Liver (tissue), 9 donors: ENCODE measurements around the gene SLFN14. TPM values are rescaled to one million over a fixed set of nuclear protein-coding genes. Genes with fewer than 3 reads are reported as not detected.
A peak's percentile ranks its signal among the peaks of the same experiment; 100 is the strongest.
"Not testable (repeated sequence)": the region's sequence is repeated elsewhere in the genome, so short reads cannot be mapped to it uniquely, and the experiment has no call there.

Source experiments
- DNase-seq: peaks from one replicate; pipeline ENCODE4 v3.0.0-alpha.2; 2017; ENCODE audit warnings: low spot score
- H3K27ac ChIP-seq, 2 donors: one replicate each; pipeline ENCODE4 v1.7.0; 2013; ENCODE audit warnings: inconsistent platforms in 2 of 2, low read length in 2 of 2, control low read depth in 1 of 2, low read depth in 1 of 2, mild to moderate bottlenecking in 1 of 2
- H3K27me3 ChIP-seq, 4 donors: one replicate each; pipeline versions ENCODE4 v1.6.1 to v1.7.0; 2013; ENCODE audit warnings: low read length in 3 of 4, inconsistent platforms in 1 of 4, mild to moderate bottlenecking in 1 of 4, moderate library complexity in 1 of 4; ENCODE audit not compliant: control insufficient read depth in 4 of 4, insufficient read depth in 4 of 4
- H3K36me3 ChIP-seq, 4 donors: one replicate each; pipeline versions ENCODE4 v1.6.1 to v1.7.0; 2013; ENCODE audit warnings: low read length in 3 of 4, mild to moderate bottlenecking in 3 of 4, low read depth in 1 of 4, moderate library complexity in 1 of 4; ENCODE audit not compliant: control insufficient read depth in 4 of 4, insufficient read depth in 3 of 4
- H3K4me1 ChIP-seq, 4 donors: one replicate each; pipeline versions ENCODE4 v1.6.1 to v1.7.0; 2013; ENCODE audit warnings: low read length in 3 of 4, mild to moderate bottlenecking in 3 of 4, moderate library complexity in 1 of 4; ENCODE audit not compliant: control insufficient read depth in 4 of 4, insufficient read depth in 4 of 4
- H3K4me3 ChIP-seq, 3 donors: one replicate each; pipeline versions ENCODE4 v1.6.1 to v1.7.0; 2013; ENCODE audit warnings: low read length in 3 of 3, control low read depth in 1 of 3, low read depth in 1 of 3, mild to moderate bottlenecking in 1 of 3
- H3K9ac ChIP-seq, 2 donors: one replicate each; pipeline ENCODE4 v1.7.0; 2013; ENCODE audit warnings: low read length in 2 of 2, mild to moderate bottlenecking in 2 of 2, moderate library complexity in 2 of 2, control low read depth in 1 of 2, low read depth in 1 of 2
- H3K9me3 ChIP-seq, 4 donors: one replicate each; pipeline versions ENCODE4 v1.6.1 to v1.7.0; 2013; ENCODE audit warnings: low read length in 3 of 4; ENCODE audit not compliant: control insufficient read depth in 4 of 4
- ATF3 ChIP-seq: IDR thresholded peaks from 2 replicates; pipeline ENCODE4 v1.6.1; 2016; ENCODE audit warnings: antibody characterized with exemption
- CTCF ChIP-seq: fragments of 150-350 bp; IDR thresholded peaks from 2 replicates; pipeline ENCODE4 v1.5.1; 2017; ENCODE audit warnings: improper control_type of control experiment, low read depth, low read length; ENCODE audit not compliant: missing input control
- EGR1 ChIP-seq, 2 donors: IDR thresholded peaks; 2 replicates each; pipeline ENCODE4 v1.6.1; 2016 to 2018; ENCODE audit warnings: antibody characterized with exemption in 2 of 2, low read depth in 2 of 2
- FOXA1 ChIP-seq: IDR thresholded peaks from 2 replicates; pipeline ENCODE4 v1.6.1; 2016; ENCODE audit warnings: antibody characterized with exemption
- FOXA2 ChIP-seq: IDR thresholded peaks from 2 replicates; pipeline ENCODE4 v1.6.1; 2016; ENCODE audit warnings: antibody characterized with exemption
- GABPA ChIP-seq, 2 donors: IDR thresholded peaks in 1 of 2; conservative IDR thresholded peaks in 1 of 2; 2 replicates each; pipeline ENCODE4 v1.6.1; 2016; ENCODE audit warnings: antibody characterized with exemption in 2 of 2, mild to moderate bottlenecking in 1 of 2, moderate library complexity in 1 of 2
- HNF4A ChIP-seq, 2 donors: conservative IDR thresholded peaks; 2 replicates each; pipeline ENCODE4 v1.6.1; 2016; ENCODE audit warnings: antibody characterized with exemption in 2 of 2, mild to moderate bottlenecking in 2 of 2
- HNF4G ChIP-seq: IDR thresholded peaks from 2 replicates; pipeline ENCODE4 v1.6.1; 2016; ENCODE audit warnings: antibody characterized with exemption
- JUND ChIP-seq, 2 donors: IDR thresholded peaks; 2 replicates each; pipeline ENCODE4 v1.6.1; 2016; ENCODE audit warnings: antibody characterized with exemption in 2 of 2
- MAX ChIP-seq: IDR thresholded peaks from 2 replicates; pipeline ENCODE4 v1.6.1; 2016; ENCODE audit warnings: antibody characterized with exemption
- NR2F2 ChIP-seq: IDR thresholded peaks from 2 replicates; pipeline ENCODE4 v1.6.1; 2016; ENCODE audit warnings: antibody characterized with exemption
- RAD21 ChIP-seq, 2 donors: IDR thresholded peaks; 2 replicates each; pipeline ENCODE4 v1.6.1; 2016; ENCODE audit warnings: antibody characterized with exemption in 2 of 2, mild to moderate bottlenecking in 2 of 2
- RXRA ChIP-seq, 2 donors: IDR thresholded peaks; 2 replicates each; pipeline ENCODE4 v1.6.1; 2017 to 2018; ENCODE audit warnings: antibody characterized with exemption in 2 of 2, mild to moderate bottlenecking in 1 of 2
- SP1 ChIP-seq: IDR thresholded peaks from 2 replicates; pipeline ENCODE4 v1.6.1; 2018; ENCODE audit warnings: antibody characterized with exemption, mild to moderate bottlenecking
- TAF1 ChIP-seq: conservative IDR thresholded peaks from 2 replicates; pipeline ENCODE4 v1.6.1; 2016; ENCODE audit warnings: antibody characterized with exemption, mild to moderate bottlenecking
- YY1 ChIP-seq: IDR thresholded peaks from 2 replicates; pipeline ENCODE4 v1.6.1; 2016; ENCODE audit warnings: antibody characterized with exemption, mild to moderate bottlenecking
- ZBTB33 ChIP-seq: IDR thresholded peaks from 2 replicates; pipeline ENCODE4 v1.6.1; 2016; ENCODE audit warnings: antibody characterized with exemption
- WGBS: extraction: QIAGEN DNeasy Blood & Tissue Kit; methylation state at CpG from one replicate; pipeline ENCODE4 v1.1.7; 2013; 5-methylcytosine and 5-hydroxymethylcytosine counted together
- polyA plus RNA-seq, 2 donors: library from polyadenylated mRNA; stranded (reverse) in 1 of 2; unstranded in 1 of 2; fragments of 200-250 nt in 1 of 2; fragments of >200 nt in 1 of 2; fragmentation: Nextera tagmentation in 1 of 2; extraction: Ambion mirVana in 1 of 2; gene quantifications; one replicate each; pipeline versions ENCODE4 v1.2.1 to v1.2.3, GENCODE V29; 2013 to 2015
- total RNA-seq, 2 donors: library from RNA; depleted of rRNA; stranded (reverse); fragments of >200 nt; gene quantifications; one replicate each; pipeline ENCODE4 v1.2.3, GENCODE V29; 2014
- donor health status: healthy.
- donor health status: healthy.
- donor health status: healthy.
- donor health status: healthy.
- donor health status: healthy.

Gene SLFN14
- total and polyA plus RNA-seq, 4 donors, result under 0.01 to 23.7 TPM; not detected in 2

- Histone ChIP-seq H3K27ac (peak within 1 kb of the TSS in 1 of 2 donors; percentile 42), H3K27me3 (no peaks in the 10 kb centered on the region), H3K4me1 (peaks cover 2 to 24% (median 12%) of the 10 kb centered on the region in 4 donors), H3K36me3 (no peaks in the 10 kb centered on the region), H3K9ac (peak within 1 kb of the TSS in 1 of 2 donors; percentile 28), H3K4me3 (no peak within 1 kb of the TSS), H3K9me3 (no peaks in the 10 kb centered on the region)
- TF ChIP-seq NR2F2 (no peak), RAD21 (IDR thresholded peaks at IDR 0.05) (no peak), RXRA (IDR thresholded peaks at IDR 0.05) (no peak), GABPA (IDR thresholded peaks at IDR 0.05 in 1 of 2, conservative IDR thresholded peaks at IDR 0.05 in 1 of 2) (no peak), YY1 (no peak), MAX (no peak), CTCF (no peak), FOXA1 (no peak), FOXA2 (no peak), SP1 (no peak), TAF1 (no peak), EGR1 (IDR thresholded peaks at IDR 0.05; ENCODE audit: low read depth in 2 of 2) (no peak), ATF3 (no peak), ZBTB33 (no peak), JUND (IDR thresholded peaks at IDR 0.05) (no peak), HNF4G (no peak)
- WGBS, result 69% methylated on average over 2 of the region's 2 CpGs
- no peak for DNase-seq
Measured at GRCh38 chr17:35537601-35538141, 22.9 kb downstream of the SLFN14 start, which contains the start of gene SLFN12L. SLFN12L (minus strand) TSS chr17:35537678; CDS start chr17:35522364, 15,314 bp downstream.

- TF ChIP-seq ATF3 (no peak), FOXA2 (no peak), RXRA (IDR thresholded peaks at IDR 0.05) (no peak), MAX (no peak), TAF1 (no peak), YY1 (no peak), HNF4G (no peak), HNF4A (conservative IDR thresholded peaks at IDR 0.05) (no peak), GABPA (IDR thresholded peaks at IDR 0.05 in 1 of 2, conservative IDR thresholded peaks at IDR 0.05 in 1 of 2) (no peak), CTCF (no peak)
- Histone ChIP-seq H3K9ac (peak overlapping the region in 1 of 2 donors; percentile 28), H3K27me3 (no peaks in the 10 kb centered on the region), H3K27ac (peak overlapping the region in 1 of 2 donors; percentile 42), H3K9me3 (no peaks in the 10 kb centered on the region), H3K4me1 (peaks cover 2 to 24% (median 12%) of the 10 kb centered on the region in 4 donors), H3K4me3 (no peak overlapping the region), H3K36me3 (no peaks in the 10 kb centered on the region)
- DNase-seq, result no peak
- WGBS, result 83% methylated on average over 13 of the region's 13 CpGs
Measured at GRCh38 chr17:35536664-35537171, 23.9 kb downstream of the SLFN14 start.

- not testable (repeated sequence) for H3K4me3 ChIP-seq, H3K27me3 ChIP-seq, H3K27ac ChIP-seq, H3K9ac ChIP-seq, H3K36me3 ChIP-seq, DNase-seq, H3K9me3 ChIP-seq
- WGBS, result 87% methylated on average over 9 of the region's 9 CpGs
- peaks cover 2 to 22% (median 10%) of the 10 kb centered on the region in 4 donors for H3K4me1 ChIP-seq
Measured at GRCh38 chr17:35535406-35535805, 25.2 kb downstream of the SLFN14 start.
